NK-92 (cell line): Measurements from ENCODE around the gene RABGAP1.

Experiments
- DNase-seq: peaks from one replicate; lab custom pipeline; 2025; ENCODE audit not compliant: unreplicated experiment; lab: John Stamatoyannopoulos, UW

Gene RABGAP1

DNA sequence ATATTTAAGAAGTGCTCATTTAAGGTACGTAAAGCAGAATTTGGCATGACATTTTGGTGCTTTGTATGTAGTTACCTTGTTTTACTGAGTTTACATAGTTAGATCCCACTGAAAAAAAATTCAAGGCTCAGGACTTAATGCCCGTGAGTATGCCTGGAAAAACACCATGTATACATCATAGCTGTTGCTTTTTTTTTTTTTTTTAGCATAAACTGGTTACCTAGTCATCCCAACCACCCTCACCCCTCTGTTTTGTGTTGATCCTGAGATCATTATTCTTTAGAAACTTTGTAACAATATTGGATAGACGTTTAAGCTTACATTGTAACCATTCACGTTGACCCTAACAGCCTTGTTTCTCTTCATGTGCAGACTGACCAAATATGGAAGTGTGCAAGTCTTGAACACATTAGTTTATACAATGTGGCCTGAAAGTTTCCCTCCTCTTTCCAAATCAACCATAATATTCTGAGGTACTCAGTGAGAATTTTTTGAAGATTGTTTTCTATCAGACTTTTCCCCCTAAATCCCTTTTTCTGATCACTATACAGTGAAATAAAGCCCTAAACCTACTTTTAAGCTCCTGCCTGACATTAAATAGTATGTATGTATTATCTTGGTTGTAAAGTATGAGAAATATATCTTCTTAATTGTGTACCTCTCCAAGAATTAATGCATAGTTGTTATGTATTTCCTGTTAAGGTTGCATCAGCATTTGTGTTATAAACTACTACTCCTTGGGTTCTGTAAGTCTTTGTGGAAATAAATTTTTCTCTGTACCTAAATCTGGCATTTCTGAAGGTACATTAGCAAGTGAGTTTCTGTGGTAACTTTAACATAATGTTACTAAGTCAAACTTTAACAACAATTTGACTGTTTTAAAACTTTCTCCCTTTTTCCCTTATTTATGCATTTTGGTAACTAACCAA is 4.4 kb downstream of the RABGAP1 start:
- DNase-seq = no peak

DNA sequence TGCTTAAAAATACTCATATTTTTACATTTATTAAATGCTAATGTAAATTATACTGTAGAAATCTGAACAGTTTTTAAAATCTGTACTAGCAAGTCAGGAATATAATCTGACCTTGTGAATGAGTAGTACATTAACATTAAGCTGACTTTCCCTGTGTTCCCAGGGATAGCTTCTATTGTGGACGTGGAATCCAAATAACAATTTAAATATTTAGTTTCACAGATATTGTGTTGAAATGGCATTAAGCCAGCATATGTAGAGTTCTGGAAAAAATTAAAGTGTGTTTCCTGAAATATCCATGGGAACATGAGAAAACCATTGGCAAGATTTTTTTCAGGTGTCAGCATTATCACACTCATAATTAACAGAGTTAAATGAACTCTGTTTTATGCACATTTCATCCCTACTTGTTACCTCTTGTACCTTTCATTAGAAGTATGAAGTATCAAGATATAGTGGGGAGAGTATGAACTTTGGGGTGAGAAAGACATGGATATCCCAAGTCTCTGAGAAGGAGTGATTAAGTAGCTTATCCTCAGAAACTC is 5.7 kb downstream of the RABGAP1 start:
- no peak for DNase-seq

- DNase-seq = no peak
Observed at GRCh38 chr9:122948313-122948712, 7.5 kb downstream of the RABGAP1 start.

DNA sequence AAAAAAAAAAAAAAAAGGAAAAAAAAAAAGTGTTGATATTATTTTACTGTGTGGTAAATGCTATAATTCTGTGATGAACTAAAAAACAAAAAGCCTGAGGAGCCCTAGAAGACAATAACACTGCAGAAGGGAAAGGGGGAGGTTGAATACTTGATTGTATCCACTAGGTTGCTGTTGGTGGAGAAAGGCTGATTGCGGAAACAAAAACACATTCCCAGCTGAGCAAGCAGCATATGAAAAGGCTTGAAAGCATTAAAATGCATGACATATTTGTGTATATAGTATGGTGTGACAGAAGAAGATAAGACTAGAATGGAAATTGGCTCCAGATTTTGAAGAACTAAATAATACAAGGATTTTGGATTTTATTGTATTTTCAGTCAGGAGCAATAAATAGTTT is 8.9 kb downstream of the RABGAP1 start:
- DNase-seq = no peak

GRCh38 chr9:122950263-122950662 is 9.4 kb downstream of the RABGAP1 start:
- DNase-seq = no peak

DNA sequence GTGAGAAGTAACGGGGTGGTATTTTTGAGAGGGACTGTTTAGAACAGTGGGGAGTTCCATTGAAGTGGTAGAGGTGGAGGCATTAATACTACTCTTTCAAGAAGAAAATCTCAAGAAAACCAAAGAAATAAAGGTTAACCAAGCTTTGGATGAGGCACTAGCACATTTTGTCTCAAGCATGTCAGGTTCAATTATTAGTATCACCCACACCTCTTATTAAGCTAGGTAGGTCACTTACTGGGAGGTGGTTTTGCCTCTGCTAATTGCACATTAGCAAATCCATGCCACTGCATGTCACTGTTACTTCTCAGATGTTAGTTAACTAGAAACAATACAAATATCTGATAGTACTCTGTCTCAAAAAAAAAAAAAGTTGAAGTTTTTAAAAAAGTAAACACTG is 10.2 kb downstream of the RABGAP1 start:
- no peak for DNase-seq

DNA sequence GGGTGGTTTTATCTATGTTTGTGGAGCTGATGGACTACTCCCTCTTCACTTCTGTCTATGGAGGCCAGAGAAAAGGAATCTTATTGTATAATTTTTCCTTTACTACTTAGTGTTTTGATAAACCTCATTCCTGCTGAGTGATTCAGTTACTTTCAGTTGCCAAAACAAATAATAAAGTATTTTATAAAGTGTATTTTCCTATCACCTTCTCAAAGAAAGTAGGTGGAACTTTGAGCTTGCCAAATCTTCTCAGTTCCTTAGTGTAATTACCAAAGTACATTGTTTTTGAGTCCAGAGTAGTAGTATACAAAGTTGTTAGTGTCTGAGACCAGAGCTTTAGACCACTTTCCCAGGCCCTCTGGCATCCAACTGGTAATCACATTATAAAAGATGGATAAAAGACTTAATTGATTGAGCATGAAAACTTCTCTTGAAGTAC is 13.5 kb downstream of the RABGAP1 start:
- no peak for DNase-seq

DNA sequence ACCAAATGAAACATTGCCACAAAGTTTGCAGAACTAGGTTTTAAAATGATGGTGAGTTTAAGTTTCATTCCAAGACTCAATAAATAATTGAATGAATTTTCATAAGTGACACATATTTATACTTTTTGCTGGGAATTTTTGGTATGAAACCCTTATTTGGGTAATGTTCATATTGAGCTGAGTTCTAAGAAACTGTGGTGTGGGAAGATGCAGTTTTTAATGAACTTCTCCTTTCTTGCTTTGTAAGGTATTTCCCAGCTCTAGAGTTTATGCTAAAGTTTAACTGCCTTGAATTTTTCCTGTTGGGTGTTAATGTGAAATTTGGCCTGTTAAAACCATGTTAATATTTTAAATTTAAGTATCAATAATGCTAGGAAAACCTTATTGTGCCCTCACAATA is 15.1 kb downstream of the RABGAP1 start:
- no peak for DNase-seq

GRCh38 chr9:122961139-122961538 is 20.3 kb downstream of the RABGAP1 start:
- no peak for DNase-seq

DNA sequence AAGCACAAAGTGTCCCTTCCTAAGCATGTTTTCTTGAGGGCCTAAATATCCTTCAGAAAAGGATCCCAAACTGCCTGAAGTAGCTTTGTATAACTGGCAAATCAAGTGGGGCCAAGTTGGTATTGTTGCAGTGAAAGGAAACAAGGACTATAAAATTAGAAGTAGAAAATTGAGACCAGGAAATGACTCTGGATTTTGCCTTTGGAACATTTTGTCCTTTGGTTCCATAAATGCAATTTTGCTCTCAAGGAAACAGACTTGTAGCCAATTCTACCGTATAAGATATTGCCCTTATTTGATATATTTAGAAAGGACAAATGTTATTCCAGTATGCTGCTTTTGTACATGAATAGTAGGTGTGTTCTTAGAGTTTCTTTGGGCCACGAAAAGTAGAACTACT is 34.4 kb downstream of the RABGAP1 start:
- no peak for DNase-seq

DNA sequence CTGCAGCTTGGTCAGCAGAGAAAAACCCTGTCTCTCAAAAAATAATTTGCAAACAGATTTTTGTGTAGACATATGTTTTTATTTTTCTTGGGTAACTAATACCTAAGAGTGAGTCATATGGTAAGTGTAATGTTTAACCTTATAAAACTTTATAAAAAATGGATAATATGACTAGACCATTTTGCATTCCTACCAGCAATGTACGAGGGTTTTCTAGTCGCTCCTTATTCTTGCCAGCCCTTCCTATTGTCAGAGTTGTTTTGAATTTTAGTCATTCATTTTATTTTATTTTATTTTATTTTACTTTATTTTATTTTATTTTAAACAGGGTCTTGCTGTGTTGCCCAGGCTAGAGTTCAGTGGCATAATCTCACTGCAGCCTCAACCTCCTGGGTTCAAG is 37.8 kb downstream of the RABGAP1 start:
- DNase-seq = no peak

GRCh38 chr9:122986010-122986409 is 45.2 kb downstream of the RABGAP1 start:
- DNase-seq = no peak

DNA sequence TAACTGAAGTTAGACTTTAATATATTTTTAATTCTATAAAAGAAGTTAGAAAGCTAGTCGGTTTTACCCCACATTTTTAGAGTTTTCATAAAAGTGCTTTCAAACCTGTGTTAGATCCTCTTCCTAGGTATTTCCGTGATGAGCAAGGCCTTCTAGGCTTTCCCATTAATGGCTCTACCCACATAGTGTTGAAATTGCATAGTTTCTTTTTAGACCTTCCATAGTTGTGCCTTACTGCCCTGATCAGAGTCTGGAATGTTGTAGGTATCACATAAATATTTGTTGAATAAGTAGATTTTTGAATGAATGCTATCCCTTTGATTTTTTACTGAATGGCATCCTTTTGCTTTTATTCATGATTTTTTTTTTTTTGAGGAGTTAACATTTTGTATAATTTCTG is 47.3 kb downstream of the RABGAP1 start:
- no peak for DNase-seq

DNA sequence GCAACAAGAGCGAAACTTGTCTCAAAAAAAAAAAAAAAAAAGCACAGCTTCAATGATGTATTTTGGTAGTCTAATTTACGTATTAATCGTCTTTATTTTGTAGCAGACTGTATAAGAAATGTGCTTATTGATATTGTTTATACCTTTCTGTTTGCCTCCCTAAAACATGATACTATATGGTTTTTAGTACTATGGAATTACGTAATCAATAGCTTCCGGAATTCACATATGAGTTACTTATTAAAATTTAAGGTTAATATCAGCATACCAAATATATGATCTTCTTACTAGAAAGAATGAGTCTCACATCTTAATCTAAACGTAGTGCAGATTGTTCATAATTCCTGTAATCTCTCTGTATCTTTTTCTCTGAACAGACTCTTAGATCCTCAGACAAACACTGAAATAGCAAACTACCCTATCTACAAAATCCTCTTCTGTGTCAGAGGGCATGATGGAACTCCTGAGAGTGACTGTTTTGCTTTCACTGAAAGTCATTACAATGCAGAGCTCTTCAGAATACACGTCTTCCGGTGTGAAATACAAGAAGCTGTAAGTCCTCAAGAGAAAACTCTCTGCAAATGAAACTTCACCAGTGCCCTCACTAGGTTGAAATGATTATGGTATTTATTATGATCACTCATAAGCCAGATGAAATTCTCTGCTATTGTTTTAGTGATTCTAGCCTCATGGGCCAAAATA is 48.3 kb downstream of the RABGAP1 start:
- DNase-seq = no peak

- no peak for DNase-seq
Observed at GRCh38 chr9:122991370-122991830, 50.6 kb downstream of the RABGAP1 start.

GRCh38 chr9:122996586-122996985 is 55.8 kb downstream of the RABGAP1 start:
- no peak for DNase-seq

DNA sequence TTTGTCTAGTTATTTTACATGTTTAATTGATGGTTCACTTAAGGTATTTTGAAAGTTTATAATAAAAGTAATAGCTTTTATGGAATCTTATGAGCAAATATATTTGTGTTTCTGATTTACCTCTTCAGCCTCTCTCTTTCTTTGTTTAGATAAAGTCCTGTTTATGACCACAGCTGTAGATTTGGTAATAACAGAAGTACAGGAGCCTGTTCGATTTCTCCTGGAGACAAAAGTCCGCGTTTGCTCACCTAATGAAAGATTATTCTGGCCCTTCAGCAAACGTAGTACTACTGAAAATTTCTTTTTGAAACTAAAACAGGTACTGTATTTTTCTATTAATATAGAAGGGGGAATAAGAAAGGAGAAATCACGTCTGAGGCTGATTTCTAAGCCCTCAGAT is 57.6 kb downstream of the RABGAP1 start:
- no peak for DNase-seq

GRCh38 chr9:123000371-123001068 is 59.7 kb downstream of the RABGAP1 start:
- DNase-seq = no peak

GRCh38 chr9:123002754-123003153 is 61.9 kb downstream of the RABGAP1 start:
- DNase-seq = no peak

DNA sequence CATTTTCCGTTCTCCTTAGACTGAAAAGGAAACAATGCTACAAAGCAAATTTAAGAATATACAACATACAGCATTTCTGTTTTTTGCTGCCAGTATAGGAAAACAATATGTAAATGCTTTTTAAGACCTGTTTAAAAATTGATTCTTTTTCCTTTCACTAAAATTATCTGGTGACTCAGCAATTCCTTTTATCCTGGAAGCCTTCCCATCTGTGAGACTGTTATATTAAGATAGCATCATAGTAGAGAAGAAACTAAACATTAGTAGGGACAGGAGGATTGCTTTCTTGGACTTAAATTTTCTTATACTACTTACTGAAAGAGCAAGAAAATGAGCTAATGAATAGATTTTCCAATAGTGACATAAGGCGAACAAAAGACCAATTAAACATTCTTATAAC is 62.6 kb downstream of the RABGAP1 start:
- DNase-seq = no peak

GRCh38 chr9:123005964-123006363 is 65.1 kb downstream of the RABGAP1 start:
- no peak for DNase-seq
